ENCODE data around the gene RASGRF1. TPM values are rescaled to one million over a fixed set of nuclear protein-coding genes. Genes with fewer than 3 reads are reported as not detected.
"Not testable (repeated sequence)": the region's sequence is repeated elsewhere in the genome, so short reads cannot be mapped to it uniquely, and the experiment has no call there.

The RASGRF1 gene
- total RNA-seq, 2 experiments from 2014 or later: not detected

DNA sequence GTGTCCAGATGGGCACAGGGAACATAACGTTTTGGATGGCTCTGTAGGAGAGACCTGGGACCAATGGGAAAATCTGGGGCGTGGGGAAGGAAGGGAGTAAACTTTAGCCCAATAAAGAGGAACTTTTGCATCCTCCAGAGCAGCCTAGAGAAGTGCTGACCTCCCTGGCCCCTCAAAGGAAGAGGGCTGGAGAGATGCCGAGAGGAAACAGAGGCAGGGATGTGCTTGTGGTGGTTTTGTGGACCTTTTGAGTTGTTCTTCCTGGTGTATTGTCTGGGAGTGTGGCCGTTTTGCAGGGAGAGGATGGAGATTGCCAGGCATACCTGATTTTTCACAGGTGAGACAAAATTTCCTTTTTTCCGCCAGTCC, 155.9 kb downstream of the RASGRF1 start:
- no peak overlapping the region for H3K4me3 Mint-ChIP-seq
- H3K36me3 Mint-ChIP-seq (ENCODE audit: low read depth): peaks cover 10% of the 10 kb centered on the region
- H3K27ac Mint-ChIP-seq: no peak overlapping the region
- peaks cover 2% of the 10 kb centered on the region for H3K27me3 Mint-ChIP-seq
- CTCF ChIA-PET: no interaction called here
- POLR2A ChIA-PET: no interaction called here
- no peak for DNase-seq
- peaks cover 2% of the 10 kb centered on the region for H3K9me3 Mint-ChIP-seq
- H3K4me1 Mint-ChIP-seq: peaks cover 35% of the 10 kb centered on the region

DNA sequence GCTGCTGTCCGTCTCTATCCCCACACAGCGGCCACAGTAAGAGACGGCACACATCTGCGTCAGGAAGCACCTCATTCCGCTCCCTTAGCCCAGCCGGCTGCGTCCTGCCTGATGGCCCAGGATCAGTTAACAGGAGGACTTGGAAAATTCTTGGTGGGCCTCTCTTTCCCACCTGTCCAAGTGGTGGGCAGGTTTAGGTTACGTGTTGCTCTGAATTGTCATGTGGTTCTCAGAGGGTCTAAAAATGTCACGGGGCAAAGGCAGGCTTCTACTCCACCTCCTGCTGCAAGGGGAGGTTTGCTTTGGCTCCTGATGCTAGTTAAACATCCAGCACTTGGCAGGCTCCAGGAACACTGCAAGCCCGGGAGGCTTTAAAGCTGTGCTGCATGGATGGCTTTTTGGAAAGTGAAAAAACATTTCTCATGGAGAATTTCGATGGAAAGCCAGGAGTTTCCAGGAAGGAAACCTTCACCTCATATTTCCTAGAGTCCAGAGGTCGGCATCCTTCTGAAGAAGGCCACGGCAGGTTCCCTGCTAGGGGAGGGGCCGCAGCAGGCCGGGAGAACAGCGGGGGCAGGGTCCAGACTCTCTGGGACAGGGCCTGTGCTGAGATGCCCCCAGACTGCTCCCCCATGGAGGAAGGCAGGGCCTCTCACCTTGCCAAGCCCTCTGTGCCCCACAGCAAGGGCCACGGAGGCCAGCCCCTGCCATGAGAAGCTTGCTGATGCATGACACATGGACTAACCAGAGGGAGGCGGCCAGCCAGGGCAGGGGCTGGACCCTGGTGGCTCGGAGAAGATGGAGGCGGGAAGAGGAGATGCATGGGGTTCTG, 156.5 kb downstream of the RASGRF1 start:
- POLR2A ChIA-PET: no interaction called here
- Mint-ChIP-seq H3K27me3 (peaks cover 2% of the 10 kb centered on the region), H3K4me1 (peaks cover 30% of the 10 kb centered on the region), H3K4me3 (no peak overlapping the region), H3K27ac (no peak overlapping the region), H3K9me3 (peaks cover 2% of the 10 kb centered on the region), H3K36me3 (ENCODE audit: low read depth) (peaks cover 10% of the 10 kb centered on the region)
- no peak for DNase-seq
- CTCF ChIA-PET: interaction anchor here (1.0 kb wide), 1 partner anchor 256 kb away, joined by 3 read pairs; no protein-coding TSS in a partner anchor

- POLR2A ChIA-PET: no interaction called here
- H3K4me3 Mint-ChIP-seq: no peak overlapping the region
- H3K36me3 Mint-ChIP-seq (ENCODE audit: low read depth): peaks cover 5% of the 10 kb centered on the region
- DNase-seq: no peak
- peaks cover under 1% of the 10 kb centered on the region for H3K9me3 Mint-ChIP-seq
- peaks cover 23% of the 10 kb centered on the region for H3K4me1 Mint-ChIP-seq
- H3K27ac Mint-ChIP-seq: no peak overlapping the region
- CTCF ChIA-PET: interaction anchor here (1.0 kb wide), 1 partner anchor 257 kb away, joined by 3 read pairs; no protein-coding TSS in a partner anchor
- peaks cover 1% of the 10 kb centered on the region for H3K27me3 Mint-ChIP-seq
These were observed 157.3 kb downstream of the RASGRF1 start for GRCh38 chr15:78933187-78933822.

DNA sequence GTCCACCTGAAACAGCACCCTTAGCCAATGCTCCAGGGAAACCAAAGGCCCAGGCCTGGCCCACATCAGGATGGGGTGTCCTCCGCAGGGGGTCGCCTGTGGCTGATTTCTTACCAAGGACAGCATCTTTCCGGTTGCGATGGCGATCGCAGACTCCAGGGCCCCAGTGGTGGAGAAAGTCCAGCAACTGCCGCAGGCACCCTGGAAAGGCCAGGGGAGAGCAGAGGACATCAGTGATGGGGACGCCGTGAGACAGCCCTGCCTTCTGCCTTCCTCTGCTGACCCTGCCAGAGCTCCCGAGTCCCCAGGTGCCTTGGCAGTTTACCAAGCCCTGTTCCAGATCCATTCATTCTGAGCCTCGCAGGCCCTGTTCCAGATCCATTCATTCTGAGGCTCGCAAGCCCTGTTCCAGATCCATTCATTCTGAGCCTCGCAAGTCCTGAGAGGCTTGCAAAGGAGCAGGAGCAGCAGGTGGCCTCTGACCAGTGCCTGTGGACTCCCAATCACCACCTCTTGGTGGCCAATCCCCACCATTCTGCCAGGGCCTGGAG, 158.2 kb downstream of the RASGRF1 start:
- Mint-ChIP-seq H3K27ac (no peak overlapping the region), H3K9me3 (no peaks in the 10 kb centered on the region), H3K36me3 (ENCODE audit: low read depth) (peaks cover 4% of the 10 kb centered on the region), H3K27me3 (no peaks in the 10 kb centered on the region), H3K4me1 (peaks cover 18% of the 10 kb centered on the region), H3K4me3 (no peak overlapping the region)
- CTCF ChIA-PET: no interaction called here
- POLR2A ChIA-PET: no interaction called here
- DNase-seq: no peak

DNA sequence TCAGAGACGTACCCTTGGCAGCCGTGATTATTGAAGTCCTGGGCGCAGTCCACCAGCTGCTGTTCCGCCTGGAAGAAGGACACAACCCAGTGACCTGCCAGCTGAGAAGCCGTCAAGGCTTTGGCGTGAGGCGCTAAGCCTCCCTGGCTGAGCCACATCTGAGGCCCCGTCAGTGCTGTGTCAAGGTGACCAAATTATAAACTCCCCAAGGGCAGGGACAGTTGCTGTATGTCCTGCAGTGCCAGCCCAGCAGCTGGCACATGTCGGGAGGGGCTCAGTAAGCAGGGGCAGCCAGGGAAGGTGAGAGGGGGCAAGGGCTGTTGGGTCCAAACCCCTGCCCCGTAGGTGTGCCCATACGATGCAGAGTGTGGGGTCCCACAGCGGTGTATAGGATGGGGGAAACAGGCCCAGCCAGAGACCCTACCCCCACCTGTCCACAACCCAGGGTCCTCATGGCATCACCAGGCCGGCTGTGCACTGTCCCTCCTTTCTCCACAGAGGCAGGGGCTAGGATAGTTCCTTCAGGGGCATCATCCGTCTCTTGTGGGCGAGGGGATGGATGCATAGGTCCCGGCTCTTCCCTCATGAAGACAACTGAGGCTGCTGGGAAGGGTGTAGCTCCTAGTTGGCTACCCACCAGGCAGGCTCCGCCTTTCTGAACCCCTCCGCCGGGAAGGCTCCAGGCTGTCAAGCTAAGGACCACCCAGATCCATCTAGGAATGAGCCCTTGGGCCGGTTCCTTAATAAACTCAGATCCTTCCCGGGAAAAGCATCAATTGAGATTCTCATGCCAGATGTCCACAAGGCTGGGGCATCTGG, 158.9 kb downstream of the RASGRF1 start:
- no peak overlapping the region for H3K27ac Mint-ChIP-seq
- ChIA-PET CTCF (no interaction called here), POLR2A (no interaction called here)
- no peaks in the 10 kb centered on the region for H3K9me3 Mint-ChIP-seq
- no peaks in the 10 kb centered on the region for H3K27me3 Mint-ChIP-seq
- H3K36me3 Mint-ChIP-seq (ENCODE audit: low read depth): peaks cover 4% of the 10 kb centered on the region
- DNase-seq: no peak
- no peak overlapping the region for H3K4me3 Mint-ChIP-seq
- H3K4me1 Mint-ChIP-seq: peaks cover 11% of the 10 kb centered on the region

DNA sequence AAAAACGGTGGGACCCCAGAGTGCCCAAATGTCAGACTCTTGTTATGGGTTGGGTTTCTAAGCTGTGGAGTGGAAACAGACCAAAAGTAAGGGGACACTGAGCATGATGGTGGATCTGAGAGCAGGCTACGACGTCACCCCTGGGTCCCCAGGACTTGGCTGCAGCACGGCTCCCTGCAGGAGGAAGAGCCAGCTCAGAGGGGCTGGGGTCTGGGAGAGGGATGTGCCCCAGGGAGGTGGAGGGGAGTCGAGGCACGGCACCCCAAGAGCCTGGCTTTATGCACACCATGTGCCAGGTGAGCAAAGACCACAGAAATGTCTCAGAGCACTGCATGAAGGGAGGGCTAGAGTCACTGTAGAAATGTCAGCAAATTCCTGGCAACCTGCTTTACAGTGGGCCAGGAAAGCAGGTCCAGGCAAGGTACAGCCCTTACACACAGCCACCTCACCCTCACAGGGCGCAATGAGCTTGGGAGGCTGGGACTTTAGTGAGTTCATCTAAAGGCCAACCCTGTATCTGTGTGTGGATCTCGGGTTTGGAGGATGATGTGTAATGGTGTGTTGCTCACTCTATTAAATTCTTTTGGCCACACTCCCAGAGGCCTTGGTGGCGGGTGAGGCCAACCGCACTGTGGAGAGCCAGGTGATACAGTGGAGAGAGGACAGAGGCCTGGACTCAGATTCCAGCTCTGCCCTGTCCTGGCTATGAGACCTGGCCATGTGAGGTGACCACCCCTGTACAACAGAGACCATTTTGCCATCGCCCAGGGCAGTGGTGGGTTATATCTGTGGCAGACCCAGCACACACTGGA, 159.8 kb downstream of the RASGRF1 start:
- ChIA-PET CTCF (no interaction called here), POLR2A (no interaction called here)
- Mint-ChIP-seq H3K4me3 (no peak overlapping the region), H3K27me3 (no peaks in the 10 kb centered on the region), H3K27ac (no peak overlapping the region), H3K4me1 (peaks cover 2% of the 10 kb centered on the region), H3K36me3 (ENCODE audit: low read depth) (peaks cover 4% of the 10 kb centered on the region), H3K9me3 (no peaks in the 10 kb centered on the region)
- no peak for DNase-seq

GRCh38 chr15:78929536-78930264, 160.9 kb downstream of the RASGRF1 start:
- Mint-ChIP-seq H3K27ac (no peak overlapping the region), H3K4me3 (no peak overlapping the region), H3K27me3 (no peaks in the 10 kb centered on the region), H3K4me1 (peaks cover 2% of the 10 kb centered on the region), H3K36me3 (ENCODE audit: low read depth) (peaks cover 3% of the 10 kb centered on the region), H3K9me3 (no peaks in the 10 kb centered on the region)
- POLR2A ChIA-PET: no interaction called here
- CTCF ChIA-PET: no interaction called here
- DNase-seq: no peak

DNA sequence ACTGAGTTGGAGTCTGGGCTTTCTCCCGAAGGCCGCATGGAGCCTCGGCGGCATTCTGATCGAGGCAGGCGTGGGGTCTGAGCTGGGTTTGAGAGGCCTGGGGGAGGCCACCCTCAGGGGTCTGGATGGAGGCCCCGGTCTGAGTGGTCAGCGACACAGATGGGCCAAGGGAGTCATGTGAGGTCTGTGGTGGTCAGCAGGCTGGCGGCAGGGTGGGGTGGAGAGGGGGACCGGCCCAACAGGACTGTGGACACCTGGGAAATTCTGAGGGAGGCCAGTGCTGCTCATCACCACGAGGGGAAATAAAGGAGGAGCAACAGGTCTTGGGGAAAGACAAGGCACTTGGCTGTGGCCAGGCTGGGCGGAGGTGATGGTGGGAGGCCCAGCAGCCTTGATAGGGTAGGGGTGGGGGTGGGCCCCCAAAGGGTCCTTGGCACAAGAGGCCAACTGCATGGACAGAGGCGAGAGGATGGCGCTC, 161.9 kb downstream of the RASGRF1 start:
- H3K9me3 Mint-ChIP-seq: no peaks in the 10 kb centered on the region
- POLR2A ChIA-PET: no interaction called here
- no peak for DNase-seq
- CTCF ChIA-PET: no interaction called here
- peaks cover 2% of the 10 kb centered on the region for H3K4me1 Mint-ChIP-seq
- peak overlapping the region; percentile 13 for H3K27ac Mint-ChIP-seq
- H3K27me3 Mint-ChIP-seq: no peaks in the 10 kb centered on the region
- H3K36me3 Mint-ChIP-seq (ENCODE audit: low read depth): no peaks in the 10 kb centered on the region
- H3K4me3 Mint-ChIP-seq: no peak overlapping the region

DNA sequence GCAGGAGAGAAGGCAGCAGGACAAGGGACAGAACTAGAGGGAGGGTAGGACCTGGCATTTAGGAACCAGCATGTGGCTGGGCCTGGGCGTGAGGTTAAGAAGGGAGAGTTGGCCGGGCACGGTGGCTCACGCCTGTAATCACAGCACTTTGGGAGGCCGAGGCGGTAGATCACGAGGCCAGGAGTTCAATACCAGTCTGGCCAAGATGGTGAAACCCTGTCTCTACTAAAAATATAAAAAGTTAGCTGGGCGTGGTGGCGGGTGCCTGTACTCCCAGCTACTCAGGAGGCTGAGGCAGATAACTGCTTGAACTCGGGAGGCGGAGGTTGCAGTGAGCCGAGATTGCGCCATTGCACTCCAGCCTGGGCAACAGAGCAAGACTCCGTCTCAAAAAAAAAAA, 162.4 kb downstream of the RASGRF1 start:
- H3K9me3 Mint-ChIP-seq; H3K4me1 Mint-ChIP-seq; H3K36me3 Mint-ChIP-seq (ENCODE audit: low read depth); CTCF ChIA-PET; H3K27me3 Mint-ChIP-seq; POLR2A ChIA-PET; H3K27ac Mint-ChIP-seq; DNase-seq; H3K4me3 Mint-ChIP-seq: not testable (repeated sequence)

DNA sequence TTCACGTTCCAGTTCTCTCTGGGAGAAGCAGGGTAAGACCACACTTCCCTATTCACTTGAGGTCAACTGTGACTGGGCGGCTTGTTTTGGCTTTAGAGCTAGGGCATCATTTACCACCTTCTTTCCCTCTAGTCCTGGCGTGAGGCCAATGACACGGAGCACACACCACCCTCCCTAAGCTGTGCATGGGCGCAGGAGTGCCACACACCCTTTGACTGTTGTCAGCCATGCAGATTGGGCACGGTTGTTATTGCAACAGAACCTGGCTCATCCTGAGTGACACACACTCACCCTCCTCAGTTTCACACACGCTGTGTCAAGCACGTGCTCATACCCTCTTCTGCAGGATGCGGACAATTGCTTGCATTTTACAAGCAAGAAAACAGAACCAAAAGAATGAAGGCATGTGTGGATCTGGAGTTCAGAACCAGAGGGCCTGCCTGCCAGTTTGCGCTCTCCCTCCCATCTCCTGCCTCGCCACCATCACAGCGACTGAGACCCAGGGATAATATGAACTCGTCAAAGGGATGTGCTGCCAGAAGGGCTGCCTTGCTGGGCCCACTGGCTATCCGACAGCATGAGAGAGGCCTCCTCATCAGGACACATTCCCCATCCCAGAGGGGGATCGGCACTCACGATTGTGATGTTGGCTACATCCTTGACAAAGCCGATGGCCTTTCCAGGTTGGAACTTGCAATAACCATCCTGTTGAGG, 163.3 kb downstream of the RASGRF1 start:
- DNase-seq: no peak
- no peak overlapping the region for H3K4me3 Mint-ChIP-seq
- H3K27me3 Mint-ChIP-seq: no peaks in the 10 kb centered on the region
- no peaks in the 10 kb centered on the region for H3K36me3 Mint-ChIP-seq (ENCODE audit: low read depth)
- no peaks in the 10 kb centered on the region for H3K9me3 Mint-ChIP-seq
- ChIA-PET CTCF (interaction anchor here (1.6 kb wide), 1 partner anchor 52 kb away, joined by 4 read pairs; no protein-coding TSS in a partner anchor), POLR2A (no interaction called here)
- H3K4me1 Mint-ChIP-seq: peaks cover 2% of the 10 kb centered on the region
- no peak overlapping the region for H3K27ac Mint-ChIP-seq

DNA sequence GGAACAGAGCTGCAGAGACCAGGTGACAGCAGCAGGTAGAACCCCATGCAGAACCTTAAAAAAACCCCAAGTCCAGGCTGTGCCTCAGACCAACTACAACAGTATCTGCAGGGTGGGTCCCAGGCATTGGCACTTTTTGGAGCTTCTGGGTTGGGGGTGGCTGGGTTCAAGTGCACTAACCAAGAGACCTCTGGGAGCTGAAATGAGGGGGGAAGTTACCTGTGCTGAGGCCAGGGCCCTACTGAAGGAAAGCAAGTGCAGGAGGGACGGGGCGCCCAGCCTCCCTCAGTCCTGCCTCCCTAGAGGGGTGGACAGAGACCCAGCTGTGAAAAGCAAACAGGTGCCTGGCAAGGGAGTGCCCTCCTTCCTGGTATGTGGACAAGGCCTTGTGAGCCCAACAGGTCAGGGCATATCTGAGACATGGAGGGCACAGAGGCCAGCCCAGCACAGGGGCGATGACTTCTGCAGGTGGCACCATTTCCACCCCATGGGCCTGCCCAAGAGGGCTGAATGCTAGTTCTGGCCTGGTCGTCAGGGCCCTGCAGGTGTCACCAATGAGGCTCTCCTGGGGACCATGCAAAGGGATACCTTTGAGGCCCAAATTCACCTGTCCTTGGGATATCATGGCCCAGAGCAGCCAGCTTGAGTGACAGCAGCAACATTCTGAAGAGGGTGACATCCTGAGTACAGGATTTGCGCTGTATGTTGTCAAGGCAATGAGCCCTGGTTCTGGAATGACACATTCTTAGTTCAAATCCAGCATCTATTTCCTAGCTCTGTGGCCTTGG, 164.4 kb downstream of the RASGRF1 start:
- DNase-seq: no peak
- CTCF ChIA-PET: interaction anchor here (0.6 to 1.6 kb wide), 4 partner anchors 19 to 66 kb away, joined by 3 to 4 read pairs (median 4); no protein-coding TSS in a partner anchor
- Mint-ChIP-seq H3K4me1 (peaks cover 2% of the 10 kb centered on the region), H3K4me3 (no peak overlapping the region), H3K36me3 (ENCODE audit: low read depth) (peaks cover 7% of the 10 kb centered on the region), H3K27ac (no peak overlapping the region), H3K27me3 (no peaks in the 10 kb centered on the region), H3K9me3 (no peaks in the 10 kb centered on the region)
- POLR2A ChIA-PET: no interaction called here

Data from activated CD4-positive, alpha-beta T cell treated with anti-CD3 and anti-CD28 coated beads, Interleukin-2, amount 10 ng/mL, durations not matched to agents 7 days and 5 days (primary cell).